IMR-90 (cell line): ENCODE measurements around the gene CD93. TPM values are rescaled to one million over a fixed set of nuclear protein-coding genes. Genes with fewer than 3 reads are reported as not detected.

ENCODE experiments used
- ATAC-seq: fragments of 200-7000 bp; cut with Tn5 transposase; 2 replicates; pipeline ENCODE4 v1.9.1; 2020; ENCODE audit warnings: low read depth, mild to moderate bottlenecking, moderate library complexity
- BruUV-seq: library from RNA; stranded (reverse); fragments of 400-500 nt; replicated peaks from 2 replicates; lab custom pipeline; 2021; lab: Mats Ljungman, UMichigan
- CTCF ChIA-PET: fragments of 300-600 bp; formaldehyde crosslinking; extraction: SDS; loops from one replicate; lab custom pipeline; 2021; ENCODE audit warnings: antibody characterized with exemption; lab: Yijun Ruan, JAX
- POLR2A ChIA-PET: fragments of 300-600 bp; sonication (Branson Sonifier 250); formaldehyde crosslinking; loops from one replicate; lab custom pipeline; 2022; ENCODE audit warnings: antibody characterized with exemption; ENCODE audit not compliant: unreplicated experiment; lab: Charles Lee
- DNase-seq: peaks from one replicate; pipeline ENCODE4 v3.0.0; 2013
- H2AFZ ChIP-seq: replicated peaks from 2 replicates; pipeline ENCODE3; 2013; ENCODE audit warnings: low read length, mild to moderate bottlenecking; ENCODE audit not compliant: poor library complexity
- H2AK5ac ChIP-seq: 2 replicates; pipeline ENCODE4 v1.6.1; 2013; ENCODE audit warnings: low read depth, low read length, inconsistent platforms
- H2AK9ac ChIP-seq: replicated peaks from 2 replicates; pipeline ENCODE3; 2013; ENCODE audit warnings: mild to moderate bottlenecking, low read depth, low read length, moderate library complexity; ENCODE audit not compliant: poor library complexity
- H2BK120ac ChIP-seq: 2 replicates; pipeline ENCODE4 v1.6.1; 2013; ENCODE audit warnings: low read depth, low read length, inconsistent platforms
- H2BK15ac ChIP-seq: 3 replicates; pipeline ENCODE4 v1.6.1; 2013; ENCODE audit warnings: low read depth, low read length, inconsistent platforms
- H2BK20ac ChIP-seq: 2 replicates; pipeline ENCODE4 v1.6.1; 2013; ENCODE audit warnings: low read depth, mild to moderate bottlenecking, inconsistent platforms, low read length, moderate library complexity
- H2BK5ac ChIP-seq: 2 replicates; pipeline ENCODE4 v1.6.1; 2013; ENCODE audit warnings: mild to moderate bottlenecking, low read depth, low read length, inconsistent platforms; ENCODE audit not compliant: poor library complexity, severe bottlenecking
- H3K14ac ChIP-seq: replicated peaks from 2 replicates; pipeline ENCODE4 v1.6.1; 2013; ENCODE audit warnings: low read depth, low read length, inconsistent platforms
- H3K18ac ChIP-seq: 2 replicates; pipeline ENCODE4 v1.6.1; 2013; ENCODE audit warnings: low read depth, low read length, control low read depth
- H3K23ac ChIP-seq: 2 replicates; pipeline ENCODE4 v1.6.1; 2013; ENCODE audit warnings: low read depth, low read length, inconsistent platforms
- H3K27ac ChIP-seq: 2 replicates; pipeline ENCODE4 v1.5.1; 2013; ENCODE audit warnings: mild to moderate bottlenecking, control low read depth, low read length; ENCODE audit not compliant: insufficient read depth
- H3K27me3 ChIP-seq: 2 replicates; pipeline ENCODE4 v1.6.1; 2013; ENCODE audit warnings: low read length; ENCODE audit not compliant: control insufficient read depth, insufficient read depth
- H3K36me3 ChIP-seq: 2 replicates; pipeline ENCODE4 v1.6.1; 2013; ENCODE audit warnings: low read length, mixed read lengths; ENCODE audit not compliant: control insufficient read depth, insufficient read depth
- H3K4ac ChIP-seq: 2 replicates; pipeline ENCODE4 v1.6.1; 2013; ENCODE audit warnings: low read depth, low read length, inconsistent platforms
- H3K4me1 ChIP-seq: 2 replicates; pipeline ENCODE4 v1.6.1; 2013; ENCODE audit warnings: low read length, mixed read lengths; ENCODE audit not compliant: control insufficient read depth, insufficient read depth
- H3K4me2 ChIP-seq: 2 replicates; pipeline ENCODE4 v1.6.1; 2013; ENCODE audit warnings: low read depth, mild to moderate bottlenecking, control low read depth, low read length, moderate library complexity
- H3K4me3 ChIP-seq: 2 replicates; pipeline ENCODE4 v1.5.1; 2013; ENCODE audit warnings: low read depth, mild to moderate bottlenecking, control low read depth, low read length, moderate library complexity; ENCODE audit not compliant: insufficient read depth
- H3K56ac ChIP-seq: 2 replicates; pipeline ENCODE4 v1.6.1; 2013; ENCODE audit warnings: low read length, inconsistent platforms; ENCODE audit not compliant: insufficient read depth; ENCODE audit errors: extremely low read depth
- H3K79me1 ChIP-seq, 2 experiments: 2 replicates each; pipeline ENCODE4 v1.6.1; 2013; ENCODE audit warnings: low read length in 2 of 2, inconsistent platforms in 1 of 2, low read depth in 1 of 2
- H3K9ac ChIP-seq: 2 replicates; pipeline ENCODE4 v1.6.1; 2013; ENCODE audit warnings: low read depth, low read length, control low read depth
- H3K9me1 ChIP-seq: 2 replicates; pipeline ENCODE4 v1.6.1; 2013; ENCODE audit warnings: low read length, inconsistent platforms; ENCODE audit not compliant: insufficient read depth
- H3K9me3 ChIP-seq: 2 replicates; pipeline ENCODE4 v1.6.1; 2013; ENCODE audit warnings: low read length; ENCODE audit not compliant: control insufficient read depth, insufficient read depth
- H4K20me1 ChIP-seq: 2 replicates; pipeline ENCODE4 v1.6.1; 2013; ENCODE audit warnings: low read length, inconsistent platforms; ENCODE audit not compliant: insufficient read depth
- H4K5ac ChIP-seq: 2 replicates; pipeline ENCODE4 v1.6.1; 2013; ENCODE audit warnings: mild to moderate bottlenecking, low read depth, low read length, control low read depth
- H4K8ac ChIP-seq, 2 experiments: 2 replicates each; pipeline ENCODE4 v1.6.1; 2013; ENCODE audit warnings: low read depth in 2 of 2, low read length in 2 of 2, control low read depth in 1 of 2, inconsistent platforms in 1 of 2
- H4K91ac ChIP-seq: 2 replicates; pipeline ENCODE4 v1.6.1; 2013; ENCODE audit warnings: low read depth, low read length, inconsistent platforms; ENCODE audit not compliant: insufficient read depth
- BHLHE40 ChIP-seq: fragments of 150-350 bp; IDR thresholded peaks from 2 replicates; pipeline ENCODE4 v1.6.1; 2016; ENCODE audit warnings: mild to moderate bottlenecking, low read depth, low read length
- CEBPB ChIP-seq: IDR thresholded peaks from 2 replicates; pipeline ENCODE4 v1.6.1; 2012; ENCODE audit warnings: low read depth, low read length, improper control_type of control experiment
- CHD1 ChIP-seq: IDR thresholded peaks from 2 replicates; pipeline ENCODE4 v1.6.1; 2012; ENCODE audit warnings: low read depth, low read length, improper control_type of control experiment
- CTCF ChIP-seq: conservative IDR thresholded peaks from 2 replicates; pipeline ENCODE4 v1.5.1; 2012; ENCODE audit warnings: mild to moderate bottlenecking, low read depth, low read length, improper control_type of control experiment
- ELK1 ChIP-seq: fragments of 150-350 bp; IDR thresholded peaks from 2 replicates; pipeline ENCODE4 v1.6.1; 2016; ENCODE audit warnings: low read depth, mild to moderate bottlenecking, low read length, moderate library complexity, borderline replicate concordance
- FOS ChIP-seq: fragments of 150-350 bp; IDR thresholded peaks from 2 replicates; pipeline ENCODE4 v1.6.1; 2016; ENCODE audit warnings: low read depth, low read length
- MAFK ChIP-seq: IDR thresholded peaks from 2 replicates; pipeline ENCODE4 v1.6.1; 2012; ENCODE audit warnings: low read depth, low read length, improper control_type of control experiment
- MXI1 ChIP-seq: IDR thresholded peaks from 2 replicates; pipeline ENCODE4 v1.6.1; 2012; ENCODE audit warnings: low read depth, mild to moderate bottlenecking, low read length, moderate library complexity, borderline replicate concordance
- NFE2L2 ChIP-seq: fragments of 150-350 bp; IDR thresholded peaks from 2 replicates; pipeline ENCODE4 v1.6.1; 2016; ENCODE audit warnings: low read depth, mild to moderate bottlenecking, low read length
- POLR2A ChIP-seq: IDR thresholded peaks from 2 replicates; pipeline ENCODE4 v1.6.1; 2012; ENCODE audit warnings: mild to moderate bottlenecking, low read depth, low read length
- RAD21 ChIP-seq: IDR thresholded peaks from 2 replicates; pipeline ENCODE4 v1.6.1; 2012; ENCODE audit warnings: low read length, improper control_type of control experiment
- RCOR1 ChIP-seq: IDR thresholded peaks from 2 replicates; pipeline ENCODE4 v1.6.1; 2012; ENCODE audit warnings: mild to moderate bottlenecking, low read length, improper control_type of control experiment; ENCODE audit not compliant: insufficient replicate concordance
- RFX5 ChIP-seq: IDR thresholded peaks from 2 replicates; pipeline ENCODE4 v1.8.0; 2012; ENCODE audit warnings: low read depth, mild to moderate bottlenecking, low read length, moderate library complexity
- SMC3 ChIP-seq: fragments of 150-350 bp; IDR thresholded peaks from 2 replicates; pipeline ENCODE4 v1.6.1; 2016; ENCODE audit warnings: low read depth, mild to moderate bottlenecking, antibody characterized with exemption, low read length, moderate library complexity
- USF2 ChIP-seq: fragments of 150-350 bp; IDR thresholded peaks from 2 replicates; pipeline ENCODE4 v1.6.1; 2017; ENCODE audit warnings: mild to moderate bottlenecking, antibody characterized with exemption, low read length, low read depth
- WGBS, 2 experiments: methylation state at CpG; one replicate each; pipeline versions ENCODE4 v1.1.5 to v1.1.7; 2013; ENCODE audit warnings: missing lambda C conversion rate in 2 of 2; ENCODE audit not compliant: insufficient read length in 1 of 2; ENCODE audit errors: extremely low coverage in 2 of 2; 5-methylcytosine and 5-hydroxymethylcytosine counted together
- dilution Hi-C: fragments of 300-500 bp; cut with HindIII; formaldehyde crosslinking; loops from one replicate; pipeline ENCODE4 v1.14.3; 2018; ENCODE audit warnings: low sequenced_read_pairs; ENCODE audit not compliant: unreplicated experiment
- in situ Hi-C: fragments of 300-500 bp; cut with MboI; formaldehyde crosslinking; loops from 3 replicates; pipeline ENCODE4 v1.14.3; 2019; ENCODE audit warnings: low sequenced_read_pairs, inconsistent platforms, mixed read lengths
- intact Hi-C: fragments of 100-400 bp; cut with micrococcal nuclease; formaldehyde crosslinking; loops from 2 replicates; pipeline ENCODE4 v1.10.0; 2022
- polyA plus RNA-seq, 3 experiments: library from polyadenylated mRNA; depleted of rRNA; stranded (reverse); fragments of >200 nt; gene quantifications; 2 replicates each; pipeline ENCODE4 v1.2.3, GENCODE V29; 2012; ENCODE audit warnings: low replicate concordance in 1 of 3
- total RNA-seq: library from RNA; depleted of rRNA; stranded (reverse); fragments of >200 nt; gene quantifications from 2 replicates; pipeline ENCODE4 v1.2.3, GENCODE V29; 2012

The CD93 gene
- total and polyA plus RNA-seq, 2 of the 4 experiments (the other 2 are of a cell fraction): under 0.01 to 0.02 TPM

GRCh38 chr20:23105193-23105592 lies 19.1 kb upstream of the CD93 start:
- H3K36me3 ChIP-seq: no peaks in the 10 kb centered on the region
- ChIA-PET POLR2A (interaction anchor here (0.5 kb wide), 1 partner anchor 412 kb away, joined by 3 read pairs; no protein-coding TSS in a partner anchor), CTCF (interaction anchor here (1.4 kb wide), 1 partner anchor 14 kb away, joined by 4 read pairs; no protein-coding TSS in a partner anchor)
- no peak overlapping the region for H3K4me3 ChIP-seq
- no peak overlapping the region for H2BK15ac ChIP-seq
- dilution Hi-C loops: no loop called here
- H2AFZ ChIP-seq: no peak overlapping the region
- no peak overlapping the region for H4K8ac ChIP-seq
- ATAC-seq: no peak
- WGBS, 2 experiments: 67% methylated on average over 1 of the region's 3 CpGs; no CpG with 5 or more reads in 1 of the 2 experiments
- no peak overlapping the region for H2BK5ac ChIP-seq
- no peak overlapping the region for H3K18ac ChIP-seq
- no peak overlapping the region for H2AK9ac ChIP-seq
- H3K4me2 ChIP-seq: no peak overlapping the region
- no peak overlapping the region for H2AK5ac ChIP-seq
- H3K14ac ChIP-seq: no peak overlapping the region
- H3K9ac ChIP-seq: no peak overlapping the region
- H3K56ac ChIP-seq: no peak overlapping the region
- peaks cover 5% of the 10 kb centered on the region; the same call in 1 of the 2 replicates for H3K4me1 ChIP-seq
- H3K9me3 ChIP-seq: no peaks in the 10 kb centered on the region
- H3K79me1 ChIP-seq: no peaks in the 10 kb centered on the region
- peaks cover 19% of the 10 kb centered on the region; the same call in 1 of the 2 replicates for H3K27me3 ChIP-seq
- no peak overlapping the region for H2BK20ac ChIP-seq
- no TSS peak for BruUV-seq
- H2BK120ac ChIP-seq: no peak overlapping the region
- in situ Hi-C loops: no loop called here
- intact Hi-C loops: no loop called here
- DNase-seq: no peak
- H4K20me1 ChIP-seq: no peaks in the 10 kb centered on the region
- H4K91ac ChIP-seq: no peak overlapping the region
- no peak overlapping the region for H3K23ac ChIP-seq
- H4K5ac ChIP-seq: no peak overlapping the region
- no peak overlapping the region for H3K27ac ChIP-seq
- TF ChIP-seq ELK1 (no peak), RFX5 (no peak), CTCF (no peak), MXI1 (no peak), BHLHE40 (no peak), CHD1 (no peak), POLR2A (no peak), RCOR1 (no peak), CEBPB (no peak), SMC3 (no peak), NFE2L2 (no peak), FOS (no peak), USF2 (no peak), MAFK (no peak), RAD21 (no peak)
- H3K4ac ChIP-seq: no peak overlapping the region
- H3K9me1 ChIP-seq: no peaks in the 10 kb centered on the region
